ENCODE results near the gene RGCC.

DNA sequence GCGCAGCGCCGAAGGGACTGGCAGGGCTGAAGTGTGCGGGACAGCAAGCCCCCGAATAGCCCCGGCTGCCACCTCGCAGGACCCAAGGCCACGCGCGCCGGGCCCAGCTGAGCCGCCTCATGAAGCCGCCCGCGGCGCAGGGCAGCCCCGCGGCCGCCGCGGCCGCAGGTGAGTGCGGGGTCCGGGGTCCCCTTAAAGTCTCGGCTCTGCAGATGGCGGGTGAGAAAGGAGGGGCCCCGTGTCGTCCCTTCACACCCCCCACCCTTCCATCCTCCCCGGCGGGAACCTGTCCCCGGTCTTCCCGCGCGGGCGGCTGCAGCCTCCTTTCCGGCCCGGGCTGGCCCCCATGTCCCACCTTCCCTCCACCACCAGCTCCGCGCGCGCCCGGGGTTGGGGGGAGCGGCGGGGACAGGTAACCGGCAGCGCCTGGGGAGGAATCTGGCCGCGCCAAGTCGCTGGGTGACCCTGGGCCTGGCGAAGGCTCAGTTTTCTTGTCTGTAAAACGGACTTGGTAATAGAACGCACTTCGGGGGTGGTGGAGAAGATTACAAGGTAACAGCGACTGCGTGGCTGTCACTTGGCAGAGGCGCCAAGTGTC, 338 bp downstream of the RGCC start:
- TF ChIP-seq, protein P1, sequence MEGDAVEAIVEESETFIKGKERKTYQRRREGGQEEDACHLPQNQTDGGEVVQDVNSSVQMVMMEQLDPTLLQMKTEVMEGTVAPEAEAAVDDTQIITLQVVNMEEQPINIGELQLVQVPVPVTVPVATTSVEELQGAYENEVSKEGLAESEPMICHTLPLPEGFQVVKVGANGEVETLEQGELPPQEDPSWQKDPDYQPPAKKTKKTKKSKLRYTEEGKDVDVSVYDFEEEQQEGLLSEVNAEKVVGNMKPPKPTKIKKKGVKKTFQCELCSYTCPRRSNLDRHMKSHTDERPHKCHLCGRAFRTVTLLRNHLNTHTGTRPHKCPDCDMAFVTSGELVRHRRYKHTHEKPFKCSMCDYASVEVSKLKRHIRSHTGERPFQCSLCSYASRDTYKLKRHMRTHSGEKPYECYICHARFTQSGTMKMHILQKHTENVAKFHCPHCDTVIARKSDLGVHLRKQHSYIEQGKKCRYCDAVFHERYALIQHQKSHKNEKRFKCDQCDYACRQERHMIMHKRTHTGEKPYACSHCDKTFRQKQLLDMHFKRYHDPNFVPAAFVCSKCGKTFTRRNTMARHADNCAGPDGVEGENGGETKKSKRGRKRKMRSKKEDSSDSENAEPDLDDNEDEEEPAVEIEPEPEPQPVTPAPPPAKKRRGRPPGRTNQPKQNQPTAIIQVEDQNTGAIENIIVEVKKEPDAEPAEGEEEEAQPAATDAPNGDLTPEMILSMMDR (IDR thresholded peaks at IDR 0.05), result no peak
- peak in 1 of 2 donors; percentile 37 for TF ChIP-seq POLR2A (IDR thresholded peaks at IDR 0.05)

All from Peyer's patch (tissue), 4 donors.